ENCODE data around the gene AKAP6.

The AKAP6 gene

GRCh38 chr14:32331206-32331605, 2.1 kb downstream of the AKAP6 start:
- POLR2A ChIA-PET (ENCODE audit: low non-redundant PET), result no interaction called here
- DNase-seq (ENCODE audit: low spot score), result no peak
- CTCF ChIA-PET, result no interaction called here
- TF ChIP-seq CTCF (conservative IDR thresholded peaks at IDR 0.05; ENCODE audit: low read depth), result no peak
- H3K27ac ChIP-seq, result no peak overlapping the region

- CTCF ChIA-PET, result no interaction called here
- no peak overlapping the region for H3K27ac ChIP-seq
- no peak for DNase-seq (ENCODE audit: low spot score)
- POLR2A ChIA-PET (ENCODE audit: low non-redundant PET), result no interaction called here
- no peak for TF ChIP-seq CTCF (conservative IDR thresholded peaks at IDR 0.05; ENCODE audit: low read depth)
These were observed 3.6 kb downstream of the AKAP6 start for GRCh38 chr14:32332415-32333316.

- ChIA-PET CTCF (interaction anchor here (0.5 to 0.7 kb wide), 3 partner anchors 35 to 865 kb away, joined by 3 to 7 read pairs (median 3); no protein-coding TSS in a partner anchor), POLR2A (ENCODE audit: low non-redundant PET) (no interaction called here)
- TF ChIP-seq CTCF (conservative IDR thresholded peaks at IDR 0.05; ENCODE audit: low read depth), result no peak
- no peak overlapping the region for H3K27ac ChIP-seq
- DNase-seq (ENCODE audit: low spot score), result no peak
These were observed 7.6 kb downstream of the AKAP6 start for GRCh38 chr14:32336702-32337101.

GRCh38 chr14:32337759-32338158, 8.7 kb downstream of the AKAP6 start:
- no peak overlapping the region for H3K27ac ChIP-seq
- ChIA-PET POLR2A (ENCODE audit: low non-redundant PET) (no interaction called here), CTCF (no interaction called here)
- no peak for DNase-seq (ENCODE audit: low spot score)
- TF ChIP-seq CTCF (conservative IDR thresholded peaks at IDR 0.05; ENCODE audit: low read depth), result no peak

GRCh38 chr14:32339188-32339587, 10.1 kb downstream of the AKAP6 start:
- TF ChIP-seq CTCF (conservative IDR thresholded peaks at IDR 0.05; ENCODE audit: low read depth), result no peak
- no peak for DNase-seq (ENCODE audit: low spot score)
- POLR2A ChIA-PET (ENCODE audit: low non-redundant PET), result no interaction called here
- CTCF ChIA-PET, result no interaction called here
- H3K27ac ChIP-seq, result no peak overlapping the region

GRCh38 chr14:32341947-32342846, 13.1 kb downstream of the AKAP6 start:
- peak; percentile 66 for DNase-seq (ENCODE audit: low spot score)
- H3K27ac ChIP-seq, result peak overlapping the region; percentile 64; the same call in 1 of the 2 replicates
- TF ChIP-seq CTCF (conservative IDR thresholded peaks at IDR 0.05; ENCODE audit: low read depth), result no peak
- ChIA-PET CTCF (no interaction called here), POLR2A (ENCODE audit: low non-redundant PET) (no interaction called here)
